ENCODE results near the gene ZNF808.

DNA sequence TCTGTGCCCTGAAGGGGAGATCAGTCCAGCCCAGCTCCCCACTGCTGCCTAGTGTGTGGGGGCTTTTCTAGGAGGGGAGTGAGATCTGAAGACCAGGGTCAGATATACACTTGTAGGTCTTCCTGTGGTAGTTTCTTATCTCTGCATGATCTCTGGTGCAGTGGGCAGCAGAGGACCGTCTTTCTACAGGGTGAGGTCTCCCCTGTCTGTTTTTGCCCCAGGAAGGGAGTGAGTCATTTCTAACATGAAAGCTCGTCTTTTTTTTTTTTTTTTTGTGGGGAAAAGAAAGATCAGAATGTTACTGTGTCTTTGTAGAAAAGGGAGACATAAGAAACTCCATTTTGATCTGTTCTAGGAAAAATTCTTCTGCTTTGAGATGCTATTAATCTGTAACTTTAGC lies 8.8 kb upstream of the ZNF808 start:
- TF ChIP-seq POLR2A (IDR thresholded peaks at IDR 0.05) (no peak), CTCF (IDR thresholded peaks at IDR 0.05) (no peak)

All from right lobe of liver (tissue), 4 donors.